Tracheal epithelial cell (primary cell): Measurements from ENCODE around the gene LPAR3. TPM values are rescaled to one million over a fixed set of nuclear protein-coding genes. Genes with fewer than 3 reads are reported as not detected.

Experiments used
- total RNA-seq: library from RNA; depleted of rRNA; stranded (reverse); fragments of >200 nt; gene quantifications from 2 replicates; pipeline ENCODE4 v1.2.1, GENCODE V29; 2014

The LPAR3 gene, protein sequence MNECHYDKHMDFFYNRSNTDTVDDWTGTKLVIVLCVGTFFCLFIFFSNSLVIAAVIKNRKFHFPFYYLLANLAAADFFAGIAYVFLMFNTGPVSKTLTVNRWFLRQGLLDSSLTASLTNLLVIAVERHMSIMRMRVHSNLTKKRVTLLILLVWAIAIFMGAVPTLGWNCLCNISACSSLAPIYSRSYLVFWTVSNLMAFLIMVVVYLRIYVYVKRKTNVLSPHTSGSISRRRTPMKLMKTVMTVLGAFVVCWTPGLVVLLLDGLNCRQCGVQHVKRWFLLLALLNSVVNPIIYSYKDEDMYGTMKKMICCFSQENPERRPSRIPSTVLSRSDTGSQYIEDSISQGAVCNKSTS
- 59.8 and 156 TPM in 2 replicates for total RNA-seq

DNA sequence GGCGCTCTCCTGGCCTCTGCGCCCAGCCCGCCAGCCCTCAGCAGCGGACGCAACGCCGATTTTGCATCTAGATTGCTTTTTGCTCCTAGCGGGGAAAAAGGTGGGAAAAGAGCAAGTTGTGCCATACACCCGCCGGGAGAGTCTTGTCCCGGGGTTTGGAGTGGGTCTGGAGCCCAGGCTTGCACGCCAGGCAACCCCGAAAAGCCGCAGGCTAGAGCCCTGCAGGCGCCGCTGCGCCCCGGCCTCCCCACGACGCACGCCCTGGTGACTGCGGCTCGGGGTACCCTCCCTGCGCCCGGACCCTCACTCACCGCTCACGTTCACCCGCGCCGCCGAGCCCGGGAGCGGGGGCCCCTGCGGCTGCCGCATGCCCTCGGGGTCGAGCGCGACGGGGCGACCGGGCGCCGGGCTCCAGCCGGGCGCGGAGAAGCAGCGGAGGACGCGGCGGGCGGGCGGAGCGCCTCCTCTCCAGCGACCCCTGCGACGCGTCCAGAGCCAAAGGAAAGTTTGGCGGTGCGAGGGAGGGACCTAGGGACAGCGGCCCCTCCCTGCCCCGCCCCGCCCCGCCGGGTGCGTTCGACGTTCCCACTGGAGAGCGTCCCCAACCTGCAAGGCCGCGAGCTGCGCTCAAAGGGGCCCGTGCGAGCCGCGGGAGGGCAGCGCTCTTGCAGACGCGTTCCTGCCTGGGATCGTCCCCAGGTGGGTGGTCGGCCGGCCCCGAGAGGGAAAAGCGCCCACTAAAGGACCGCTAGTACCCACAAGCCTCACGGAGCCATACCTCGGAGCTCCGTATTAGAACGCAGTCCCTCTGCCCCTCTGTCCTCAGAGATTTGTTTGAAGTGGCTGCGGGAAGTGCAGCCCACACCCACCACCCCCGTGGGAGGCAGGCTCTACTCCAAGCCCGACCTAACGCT is at the start of gene LPAR3:
TSS of gene LPAR3 (minus strand) at position 502 of the 914 bp plus-strand sequence. CDS start 27,086 bp downstream, outside the sequence.

Other genes with a start within 250 kb of the LPAR3 start
- gene SSX2IP, start 202.7 kb downstream of the LPAR3 start, total RNA-seq = 10.1 and 16.8 TPM in 2 replicates
- gene MCOLN2, start 103.9 kb upstream of the LPAR3 start, total RNA-seq = 1.2 TPM in 1 of 2 replicates, not detected in the other
- gene MCOLN3, start 155.3 kb upstream of the LPAR3 start, total RNA-seq = 1.3 and 4.8 TPM in 2 replicates